Loucy (cell line): ENCODE results near the gene WSCD1.

ENCODE experiments used
- H2AFZ ChIP-seq: fragments of 200-600 bp; sonication (generic); 2 replicates; pipeline ENCODE4 v1.6.0; 2016; ENCODE audit warnings: antibody characterized with exemption, mild to moderate bottlenecking, low read length, moderate library complexity
- H3F3A ChIP-seq: fragments of 200-600 bp; 2 replicates; pipeline ENCODE4 v1.6.0; 2016; ENCODE audit warnings: antibody characterized with exemption, low read depth, mild to moderate bottlenecking
- H3K27me3 ChIP-seq: fragments of 200-600 bp; sonication (generic); 2 replicates; pipeline ENCODE4 v1.6.1; 2014; ENCODE audit warnings: low read length, mild to moderate bottlenecking; ENCODE audit not compliant: insufficient read depth, poor library complexity, severe bottlenecking
- H3K36me3 ChIP-seq: fragments of 200-600 bp; sonication (generic); 2 replicates; pipeline ENCODE4 v1.6.1; 2016; ENCODE audit warnings: low read length; ENCODE audit not compliant: insufficient read depth
- H3K4me1 ChIP-seq: fragments of 200-600 bp; sonication (generic); 2 replicates; pipeline ENCODE4 v1.5.1; 2014; ENCODE audit warnings: low read length, mild to moderate bottlenecking; ENCODE audit not compliant: insufficient read depth, poor library complexity, severe bottlenecking
- H3K4me2 ChIP-seq: fragments of 200-600 bp; sonication (generic); 2 replicates; pipeline ENCODE4 v1.6.0; 2014; ENCODE audit warnings: antibody characterized with exemption, low read length, low read depth, mild to moderate bottlenecking; ENCODE audit not compliant: poor library complexity, severe bottlenecking
- H3K4me3 ChIP-seq: fragments of 200-600 bp; sonication (generic); 2 replicates; pipeline ENCODE4 v1.5.1; 2014; ENCODE audit warnings: low read length, mild to moderate bottlenecking, mixed read lengths; ENCODE audit not compliant: poor library complexity, severe bottlenecking
- H3K79me2 ChIP-seq: fragments of 200-600 bp; sonication (generic); 2 replicates; pipeline ENCODE4 v1.6.1; 2014; ENCODE audit warnings: low read length; ENCODE audit not compliant: insufficient read depth
- H3K9ac ChIP-seq: fragments of 200-600 bp; sonication (generic); 2 replicates; pipeline ENCODE4 v1.6.0; 2014; ENCODE audit warnings: mild to moderate bottlenecking, low read depth, low read length, moderate library complexity; ENCODE audit not compliant: poor library complexity, severe bottlenecking
- H3K9me2 ChIP-seq: fragments of 200-600 bp; sonication (generic); replicated peaks from 2 replicates; pipeline ENCODE4 v1.6.1; 2016; ENCODE audit warnings: low read depth, low read length, mixed read lengths
- H3K9me3 ChIP-seq: fragments of 200-600 bp; sonication (generic); 2 replicates; pipeline ENCODE4 v1.6.1; 2014; ENCODE audit warnings: mild to moderate bottlenecking, antibody characterized with exemption, low read length, low read depth; ENCODE audit not compliant: insufficient read depth
- H4K20me1 ChIP-seq: fragments of 200-600 bp; sonication (generic); 2 replicates; pipeline ENCODE4 v1.6.0; 2014; ENCODE audit warnings: antibody characterized with exemption, low read length, mild to moderate bottlenecking; ENCODE audit not compliant: insufficient read depth, poor library complexity, severe bottlenecking
- CTCF ChIP-seq: fragments of 200-600 bp; sonication (generic); conservative IDR thresholded peaks from 2 replicates; pipeline ENCODE4 v1.5.1; 2014; ENCODE audit warnings: mild to moderate bottlenecking, antibody characterized with exemption, low read length
- EZH2phosphoT487 ChIP-seq: fragments of 200-600 bp; IDR thresholded peaks from 2 replicates; pipeline ENCODE4 v1.6.1; 2018; ENCODE audit warnings: antibody characterized with exemption, mild to moderate bottlenecking, moderate library complexity, borderline replicate concordance

The WSCD1 gene

GRCh38 chr17:6110088-6110487 is 39.9 kb downstream of the WSCD1 start:
- H3K79me2 ChIP-seq = no peaks in the 10 kb centered on the region
- no peak overlapping the region for H3K4me2 ChIP-seq
- H3K9me3 ChIP-seq = no peaks in the 10 kb centered on the region; the same call in 1 of the 2 replicates
- TF ChIP-seq EZH2phosphoT487 = no peak
- no peak for TF ChIP-seq CTCF
- no peak overlapping the region for H3K4me3 ChIP-seq
- H2AFZ ChIP-seq = no peak overlapping the region
- no peaks in the 10 kb centered on the region for H3F3A ChIP-seq
- no peak overlapping the region for H3K9ac ChIP-seq
- H4K20me1 ChIP-seq = no peaks in the 10 kb centered on the region
- no peaks in the 10 kb centered on the region for H3K27me3 ChIP-seq
- H3K4me1 ChIP-seq = no peaks in the 10 kb centered on the region
- no peaks in the 10 kb centered on the region for H3K9me2 ChIP-seq
- H3K36me3 ChIP-seq = no peaks in the 10 kb centered on the region

DNA sequence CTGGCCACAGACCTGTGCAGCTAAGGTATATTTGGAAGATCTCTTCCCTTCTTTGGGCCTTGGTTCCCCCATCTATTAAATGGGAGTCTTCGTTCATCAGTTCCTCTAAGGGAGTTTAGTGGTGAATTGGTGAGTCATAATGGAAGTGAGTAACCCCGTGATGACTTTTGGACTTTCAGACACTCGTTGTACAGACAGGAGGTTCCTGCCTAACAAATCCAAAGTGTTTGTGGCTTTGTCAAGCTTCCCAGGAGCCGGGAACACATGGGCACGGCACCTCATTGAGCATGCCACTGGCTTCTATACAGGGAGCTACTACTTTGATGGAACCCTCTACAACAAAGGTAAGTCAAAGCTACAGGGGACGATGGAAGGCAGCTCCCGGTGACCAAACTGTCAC is 40.4 kb downstream of the WSCD1 start:
- Histone ChIP-seq H3K79me2 (no peaks in the 10 kb centered on the region), H3K9ac (no peak overlapping the region), H4K20me1 (no peaks in the 10 kb centered on the region), H3K9me2 (no peaks in the 10 kb centered on the region), H3K4me3 (no peak overlapping the region), H3K4me2 (no peak overlapping the region), H2AFZ (no peak overlapping the region), H3K36me3 (no peaks in the 10 kb centered on the region), H3K27me3 (no peaks in the 10 kb centered on the region), H3F3A (no peaks in the 10 kb centered on the region), H3K4me1 (no peaks in the 10 kb centered on the region), H3K9me3 (no peaks in the 10 kb centered on the region; the same call in 1 of the 2 replicates)
- TF ChIP-seq EZH2phosphoT487 (no peak), CTCF (no peak)

- Histone ChIP-seq H3K4me1 (no peaks in the 10 kb centered on the region), H3K36me3 (no peaks in the 10 kb centered on the region), H2AFZ (no peak overlapping the region), H3K4me3 (no peak overlapping the region), H3F3A (no peaks in the 10 kb centered on the region), H3K9me3 (peaks cover 3% of the 10 kb centered on the region; the same call in 1 of the 2 replicates), H3K9me2 (no peaks in the 10 kb centered on the region), H4K20me1 (no peaks in the 10 kb centered on the region), H3K9ac (no peak overlapping the region), H3K79me2 (no peaks in the 10 kb centered on the region), H3K27me3 (no peaks in the 10 kb centered on the region), H3K4me2 (no peak overlapping the region)
- no peak for TF ChIP-seq EZH2phosphoT487
- TF ChIP-seq CTCF = no peak
Measured at GRCh38 chr17:6120351-6120750, 50.2 kb downstream of the WSCD1 start.
